ENCODE data around the gene LAIR2.

Gene LAIR2, protein sequence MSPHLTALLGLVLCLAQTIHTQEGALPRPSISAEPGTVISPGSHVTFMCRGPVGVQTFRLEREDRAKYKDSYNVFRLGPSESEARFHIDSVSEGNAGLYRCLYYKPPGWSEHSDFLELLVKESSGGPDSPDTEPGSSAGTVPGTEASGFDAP

DNA sequence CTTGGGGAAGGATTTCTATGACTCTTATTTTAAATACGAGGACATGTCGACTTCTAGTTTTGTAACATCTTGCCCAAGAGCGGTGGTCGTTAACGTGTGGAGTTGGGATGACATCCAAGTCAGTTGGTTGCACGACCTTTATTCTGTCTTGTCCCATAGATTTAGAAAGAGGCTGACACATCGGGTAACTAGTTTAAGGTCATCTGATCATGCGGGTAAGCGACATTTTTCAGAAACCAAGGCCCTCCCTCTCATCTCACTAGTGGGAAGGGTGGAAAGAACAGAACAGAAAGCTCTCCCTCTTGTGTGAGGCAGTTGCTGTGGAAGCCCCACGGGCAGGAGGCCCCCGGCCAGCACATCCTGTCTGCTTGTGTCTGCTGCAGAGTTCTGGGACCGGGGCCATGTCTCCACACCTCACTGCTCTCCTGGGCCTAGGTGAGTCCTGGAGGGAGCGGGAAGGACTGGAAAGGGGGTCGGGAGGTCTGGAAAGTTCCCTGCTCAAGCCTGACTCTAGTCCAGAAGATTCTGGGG is at the start of gene LAIR2:
TSS of gene LAIR2 (plus strand) at position 314 of the 531 bp plus-strand sequence. CDS start at position 402, 88 bp downstream.
- DNase-seq (ENCODE audit: low read depth, low spot score) = no peak
- H3K4me3 ChIP-seq (ENCODE audit: low read depth, low read length) = no peak within 1 kb of the TSS
- ChIA-PET POLR2A (no interaction called here), CTCF (no interaction called here)
- TF ChIP-seq CTCF (IDR thresholded peaks at IDR 0.05; ENCODE audit: insufficient read depth, low read length, missing control alignments) = no peak

- CTCF ChIA-PET = interaction anchor here (1.1 to 1.2 kb wide), 2 partner anchors 9 to 16 kb away, joined by 3 to 4 read pairs; no protein-coding TSS in a partner anchor
- no peak for TF ChIP-seq CTCF (IDR thresholded peaks at IDR 0.05; ENCODE audit: insufficient read depth, low read length, missing control alignments)
- no peak for DNase-seq (ENCODE audit: low read depth, low spot score)
- POLR2A ChIA-PET = interaction anchor here (1.0 to 2.5 kb wide), 3 partner anchors 8 to 19 kb away, joined by 3 to 12 read pairs (median 5); partner anchors contain the start of genes CDC42EP5 and LENG9
- no peak overlapping the region for H3K4me3 ChIP-seq (ENCODE audit: low read depth, low read length)
Observed at GRCh38 chr19:54453921-54454780, 48.5 kb upstream of the LAIR2 start.

- CTCF ChIA-PET = interaction anchor here (1.1 kb wide), 1 partner anchor 16 kb away, joined by 3 read pairs; no protein-coding TSS in a partner anchor
- DNase-seq (ENCODE audit: low read depth, low spot score) = no peak
- TF ChIP-seq CTCF (IDR thresholded peaks at IDR 0.05; ENCODE audit: insufficient read depth, low read length, missing control alignments) = no peak
- POLR2A ChIA-PET = interaction anchor here (0.6 to 2.5 kb wide), 3 partner anchors 8 to 614 kb away, joined by 3 to 12 read pairs (median 3); partner anchors contain the start of genes CDC42EP5 and LENG9
- no peak overlapping the region for H3K4me3 ChIP-seq (ENCODE audit: low read depth, low read length)
Observed at GRCh38 chr19:54454781-54455675, 47.6 kb upstream of the LAIR2 start.

- CTCF ChIA-PET = no interaction called here
- TF ChIP-seq CTCF (IDR thresholded peaks at IDR 0.05; ENCODE audit: insufficient read depth, low read length, missing control alignments) = no peak
- no peak for DNase-seq (ENCODE audit: low read depth, low spot score)
- no peak overlapping the region for H3K4me3 ChIP-seq (ENCODE audit: low read depth, low read length)
- POLR2A ChIA-PET = interaction anchor here (0.7 kb wide), 1 partner anchor 674 kb away, joined by 3 read pairs; no protein-coding TSS in a partner anchor
Observed at GRCh38 chr19:54455786-54456422, 46.7 kb upstream of the LAIR2 start.

DNA sequence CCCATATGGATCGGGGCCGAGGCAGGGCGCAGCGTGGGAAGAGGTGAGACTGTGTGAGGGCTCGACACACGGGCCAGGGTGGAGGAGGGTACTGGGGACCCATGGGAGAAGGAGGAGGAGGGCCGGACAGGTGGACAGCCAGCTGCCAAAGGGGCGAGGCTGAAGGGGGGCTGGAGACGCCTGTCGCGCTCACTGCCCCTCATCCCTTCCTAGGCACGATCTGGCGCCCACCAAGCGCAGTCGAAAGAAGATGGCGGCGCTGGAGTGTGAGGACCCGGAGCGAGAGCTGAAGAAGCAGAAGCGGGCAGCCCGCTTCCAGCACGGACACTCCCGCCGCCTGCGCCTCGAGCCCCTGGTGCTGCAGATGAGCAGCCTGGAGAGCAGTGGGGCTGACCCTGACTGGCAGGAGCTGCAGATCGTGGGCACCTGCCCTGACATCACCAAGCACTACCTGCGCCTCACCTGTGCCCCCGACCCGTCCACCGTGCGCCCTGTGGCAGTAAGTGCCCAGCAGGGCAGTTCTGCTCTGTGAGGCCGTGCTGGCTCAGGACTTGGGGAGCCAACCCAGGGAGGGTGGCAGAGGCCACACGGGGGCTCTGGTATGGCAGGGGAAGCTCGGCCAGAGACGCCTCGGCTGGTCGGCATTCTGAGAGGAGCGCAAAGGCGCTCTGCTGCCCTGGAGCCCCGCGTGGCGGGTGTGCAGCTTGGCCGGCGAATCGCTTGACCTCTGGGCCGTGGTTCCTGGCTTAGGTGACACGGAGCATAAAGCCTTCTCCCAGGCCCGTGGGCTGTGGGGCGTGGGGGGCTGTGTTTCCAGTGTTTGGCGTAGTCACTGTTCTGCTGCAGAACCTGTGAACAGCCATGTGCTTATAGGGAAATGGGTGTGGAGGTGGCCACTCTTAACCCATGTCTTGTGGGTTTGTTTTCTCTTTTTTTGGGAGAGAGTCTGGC is 45.9 kb upstream of the LAIR2 start:
- CTCF ChIA-PET = no interaction called here
- no peak for TF ChIP-seq CTCF (IDR thresholded peaks at IDR 0.05; ENCODE audit: insufficient read depth, low read length, missing control alignments)
- POLR2A ChIA-PET = interaction anchor here (0.7 kb wide), 1 partner anchor 673 kb away, joined by 3 read pairs; no protein-coding TSS in a partner anchor
- no peak overlapping the region for H3K4me3 ChIP-seq (ENCODE audit: low read depth, low read length)
- DNase-seq (ENCODE audit: low read depth, low spot score) = no peak
